GM21360 (cell line): ENCODE data around the gene BNIP5.

Source experiments
- ATAC-seq: cut with Tn5 transposase; IDR thresholded peaks from one replicate; pipeline ENCODE4 v1.9.1; 2021; ENCODE audit warnings: mild to moderate bottlenecking, moderate library complexity; ENCODE audit not compliant: unreplicated experiment

Gene BNIP5

GRCh38 chr6:36269834-36270705, 66.6 kb downstream of the BNIP5 start, which contains the start of gene PNPLA1:
Gene PNPLA1, plus strand, starts transcription at chr6:36270060. Its CDS starts 400 bp downstream, at chr6:36270460.
- ATAC-seq, result no peak

GRCh38 chr6:36268478-36269275, 68.0 kb downstream of the BNIP5 start:
- no peak for ATAC-seq

DNA sequence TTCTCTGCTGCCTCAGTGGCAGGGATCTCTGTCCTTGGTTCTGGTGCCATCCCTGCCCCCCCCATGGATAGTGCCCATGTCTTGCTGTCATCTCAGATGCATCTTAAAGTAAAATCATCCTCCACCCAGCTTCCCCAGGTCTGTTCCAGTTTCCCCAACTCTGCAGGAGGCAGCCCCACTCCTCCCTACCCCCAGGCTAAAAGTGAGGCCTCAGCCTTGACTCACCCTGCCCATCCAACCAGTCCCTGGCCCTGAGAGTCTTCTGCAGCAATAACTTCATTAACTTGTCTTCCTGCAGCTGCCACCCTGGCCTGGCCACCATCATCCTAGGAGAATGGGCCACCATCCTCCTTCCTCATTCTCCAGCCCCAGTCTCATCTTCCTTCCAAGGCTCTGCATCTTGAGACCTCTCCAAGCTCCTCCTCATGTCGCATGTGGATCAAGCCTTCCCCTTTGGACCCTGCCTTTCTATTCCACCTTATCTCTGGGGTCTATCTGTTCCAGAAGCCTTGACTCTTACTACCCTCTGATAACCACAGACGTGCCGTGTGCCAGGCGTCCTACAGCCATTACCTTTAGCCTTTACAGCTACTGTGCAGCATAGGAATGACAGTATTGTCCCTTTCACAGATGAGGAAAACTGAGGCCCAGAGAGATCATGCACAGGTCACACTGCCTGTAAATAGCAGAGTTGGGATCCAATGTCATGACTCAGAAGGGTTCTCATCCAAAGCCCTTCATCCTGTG, 68.8 kb downstream of the BNIP5 start:
- no peak for ATAC-seq

DNA sequence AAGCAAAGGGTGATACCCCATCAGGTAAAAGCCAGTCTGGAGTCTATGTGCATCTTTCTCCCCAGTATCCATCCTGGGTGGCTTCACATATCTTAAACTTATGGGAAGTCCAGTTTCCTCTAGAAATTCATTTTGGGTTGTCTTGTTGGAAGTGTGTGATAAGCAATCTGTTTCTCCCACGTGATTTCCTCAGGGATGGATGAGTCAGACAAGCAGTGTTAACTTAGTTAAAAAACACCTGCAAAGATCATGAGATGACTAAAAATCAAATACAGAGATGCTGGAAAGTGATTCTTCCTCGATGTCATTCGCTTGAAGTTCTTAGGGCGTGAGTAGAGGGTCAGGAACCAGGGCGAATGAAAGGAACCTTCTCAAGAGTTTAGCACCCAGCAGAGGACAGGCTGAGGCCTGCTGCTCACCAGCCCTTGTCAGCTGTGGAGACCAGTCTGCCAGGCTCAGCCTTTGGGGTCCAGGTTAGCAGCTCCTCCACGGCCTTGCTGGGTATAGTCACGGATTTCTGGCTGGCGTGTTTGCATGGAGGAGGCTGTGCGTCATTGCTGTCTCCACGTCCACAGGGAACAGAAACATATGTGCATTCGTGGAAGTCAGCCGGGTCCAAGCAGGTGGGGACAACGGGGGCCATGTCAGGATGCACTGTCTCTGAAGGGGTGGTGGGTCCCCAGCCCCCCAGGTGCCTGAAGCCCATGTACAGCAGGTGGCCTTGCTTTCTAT, 69.6 kb downstream of the BNIP5 start:
- no peak for ATAC-seq
